ENCODE measurements around the gene RRAGD.
A peak's percentile ranks its signal among the peaks of the same experiment; 100 is the strongest.

The RRAGD gene

GRCh38 chr6:89412071-89413005 is at the start of gene RRAGD:
Gene RRAGD (minus strand): TSS chr6:89412273. CDS start chr6:89411993, 280 bp downstream.
- DNase-seq (ENCODE audit: low read depth in 2 of 2) = peak in 1 of 2 donors; percentile 30

GRCh38 chr6:89460713-89461112 is 48.6 kb upstream of the RRAGD start:
- DNase-seq (ENCODE audit: low read depth in 2 of 2) = no peak

- no peak for DNase-seq (ENCODE audit: low read depth in 2 of 2)
Observed at GRCh38 chr6:89459501-89459900, 47.4 kb upstream of the RRAGD start.

GRCh38 chr6:89458704-89459103 is 46.6 kb upstream of the RRAGD start:
- DNase-seq (ENCODE audit: low read depth in 2 of 2) = no peak

- DNase-seq (ENCODE audit: low read depth in 2 of 2) = no peak
Observed at GRCh38 chr6:89454300-89454699, 42.2 kb upstream of the RRAGD start.

- no peak for DNase-seq (ENCODE audit: low read depth in 2 of 2)
Observed at GRCh38 chr6:89452281-89452680, 40.2 kb upstream of the RRAGD start.

GRCh38 chr6:89449193-89449592 is 37.1 kb upstream of the RRAGD start:
- DNase-seq (ENCODE audit: low read depth in 2 of 2) = no peak

- no peak for DNase-seq (ENCODE audit: low read depth in 2 of 2)
Observed at GRCh38 chr6:89443658-89444057, 31.6 kb upstream of the RRAGD start.

GRCh38 chr6:89440200-89440599 is 28.1 kb upstream of the RRAGD start:
- DNase-seq (ENCODE audit: low read depth in 2 of 2) = no peak

GRCh38 chr6:89439014-89439413 is 26.9 kb upstream of the RRAGD start:
- no peak for DNase-seq (ENCODE audit: low read depth in 2 of 2)

GRCh38 chr6:89438248-89438647 is 26.2 kb upstream of the RRAGD start:
- DNase-seq (ENCODE audit: low read depth in 2 of 2) = no peak

- DNase-seq (ENCODE audit: low read depth in 2 of 2) = no peak
Observed at GRCh38 chr6:89436226-89436625, 24.2 kb upstream of the RRAGD start.

- DNase-seq (ENCODE audit: low read depth in 2 of 2) = no peak
Observed at GRCh38 chr6:89434954-89435353, 22.9 kb upstream of the RRAGD start.

GRCh38 chr6:89434150-89434499 is 22.1 kb upstream of the RRAGD start:
- DNase-seq (ENCODE audit: low read depth in 2 of 2) = no peak

GRCh38 chr6:89433252-89434149 is 21.4 kb upstream of the RRAGD start:
- DNase-seq (ENCODE audit: low read depth in 2 of 2) = no peak

GRCh38 chr6:89432875-89433251 is 20.8 kb upstream of the RRAGD start, which contains the start of gene ANKRD6:
Gene ANKRD6 (plus strand): TSS chr6:89433152. CDS start chr6:89566977, 133,825 bp downstream.
- peak; percentile 68 to 70 for DNase-seq (ENCODE audit: low read depth in 2 of 2)

- DNase-seq (ENCODE audit: low read depth in 2 of 2) = no peak
Observed at GRCh38 chr6:89430201-89430962, 18.3 kb upstream of the RRAGD start.

GRCh38 chr6:89416796-89417195 is 4.7 kb upstream of the RRAGD start:
- no peak for DNase-seq (ENCODE audit: low read depth in 2 of 2)

GRCh38 chr6:89415185-89415584 is 3.1 kb upstream of the RRAGD start:
- DNase-seq (ENCODE audit: low read depth in 2 of 2) = no peak

GRCh38 chr6:89414215-89414614 is 2.1 kb upstream of the RRAGD start:
- DNase-seq (ENCODE audit: low read depth in 2 of 2) = no peak

- no peak for DNase-seq (ENCODE audit: low read depth in 2 of 2)
Observed at GRCh38 chr6:89413006-89413400, 930 bp upstream of the RRAGD start.
